Measurements from ENCODE around the gene GDE1.

Gene GDE1

GRCh38 chr16:19481769-19482168 lies 40.1 kb downstream of the GDE1 start:
- Histone ChIP-seq H3K27ac (no peak overlapping the region), H3K4me3 (no peak overlapping the region)
- TF ChIP-seq, protein P1, sequence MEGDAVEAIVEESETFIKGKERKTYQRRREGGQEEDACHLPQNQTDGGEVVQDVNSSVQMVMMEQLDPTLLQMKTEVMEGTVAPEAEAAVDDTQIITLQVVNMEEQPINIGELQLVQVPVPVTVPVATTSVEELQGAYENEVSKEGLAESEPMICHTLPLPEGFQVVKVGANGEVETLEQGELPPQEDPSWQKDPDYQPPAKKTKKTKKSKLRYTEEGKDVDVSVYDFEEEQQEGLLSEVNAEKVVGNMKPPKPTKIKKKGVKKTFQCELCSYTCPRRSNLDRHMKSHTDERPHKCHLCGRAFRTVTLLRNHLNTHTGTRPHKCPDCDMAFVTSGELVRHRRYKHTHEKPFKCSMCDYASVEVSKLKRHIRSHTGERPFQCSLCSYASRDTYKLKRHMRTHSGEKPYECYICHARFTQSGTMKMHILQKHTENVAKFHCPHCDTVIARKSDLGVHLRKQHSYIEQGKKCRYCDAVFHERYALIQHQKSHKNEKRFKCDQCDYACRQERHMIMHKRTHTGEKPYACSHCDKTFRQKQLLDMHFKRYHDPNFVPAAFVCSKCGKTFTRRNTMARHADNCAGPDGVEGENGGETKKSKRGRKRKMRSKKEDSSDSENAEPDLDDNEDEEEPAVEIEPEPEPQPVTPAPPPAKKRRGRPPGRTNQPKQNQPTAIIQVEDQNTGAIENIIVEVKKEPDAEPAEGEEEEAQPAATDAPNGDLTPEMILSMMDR (IDR thresholded peaks at IDR 0.05): no peak
- no peak for DNase-seq (ENCODE audit: low spot score)

GRCh38 chr16:19481296-19481695 lies 40.6 kb downstream of the GDE1 start:
- TF ChIP-seq, protein P1 (IDR thresholded peaks at IDR 0.05): no peak
- no peak overlapping the region for H3K27ac ChIP-seq
- DNase-seq (ENCODE audit: low spot score): no peak
- H3K4me3 ChIP-seq: no peak overlapping the region

- TF ChIP-seq, protein P1 (IDR thresholded peaks at IDR 0.05): no peak
- DNase-seq (ENCODE audit: low spot score): no peak
Observed at GRCh38 chr16:19479302-19479721, 42.6 kb downstream of the GDE1 start.

GRCh38 chr16:19478505-19478904 lies 43.4 kb downstream of the GDE1 start:
- Histone ChIP-seq H3K4me3 (no peak overlapping the region), H3K27ac (no peak overlapping the region)
- DNase-seq (ENCODE audit: low spot score): no peak
- TF ChIP-seq, protein P1 (IDR thresholded peaks at IDR 0.05): no peak

More at GRCh38 chr16:19479302-19479721, 42.6 kb downstream of the GDE1 start:
- no peak overlapping the region for H3K4me3 ChIP-seq
- no peak overlapping the region for H3K27ac ChIP-seq

DNA sequence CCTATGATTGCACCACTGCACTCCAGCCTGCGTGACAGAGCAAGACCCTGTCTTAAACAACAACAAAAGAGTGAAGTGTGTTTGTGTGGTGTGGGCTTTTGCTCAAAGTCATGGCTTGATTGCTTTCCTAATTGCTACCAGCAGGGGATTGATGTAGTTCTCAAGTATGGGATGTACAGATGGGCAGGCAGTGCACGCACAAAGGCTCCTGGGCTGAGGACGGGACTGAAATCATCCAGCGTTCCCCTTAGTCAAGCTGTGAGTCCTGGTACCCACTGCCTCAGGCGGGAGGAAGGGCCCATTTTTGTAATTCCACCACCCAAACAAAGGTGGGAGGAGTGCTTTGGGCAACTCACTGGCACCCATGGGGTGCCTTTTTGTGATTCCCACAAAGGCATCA lies 47.3 kb downstream of the GDE1 start:
- DNase-seq (ENCODE audit: low spot score): no peak
- TF ChIP-seq, protein P1 (IDR thresholded peaks at IDR 0.05): no peak
- Histone ChIP-seq H3K4me3 (no peak overlapping the region), H3K27ac (no peak overlapping the region)

DNA sequence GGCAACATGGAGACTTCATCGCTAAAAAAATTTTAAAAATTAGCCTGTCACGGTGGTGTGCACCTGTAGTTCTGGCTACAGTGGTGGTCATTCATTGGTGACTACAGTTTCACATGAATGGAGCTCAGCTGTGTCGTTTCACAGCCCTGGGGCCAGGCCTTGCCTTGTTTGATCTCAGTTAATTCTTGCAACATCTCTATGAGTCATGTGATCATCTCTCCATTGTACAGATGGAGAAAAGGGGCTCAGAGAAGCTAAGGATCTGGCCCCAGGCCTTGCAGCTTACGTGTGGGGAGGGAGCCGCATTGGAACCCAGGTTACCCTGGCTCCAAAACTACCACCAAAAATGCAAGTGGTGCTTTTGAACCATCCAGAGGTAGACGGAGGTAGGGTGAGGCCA lies 49.4 kb downstream of the GDE1 start:
- TF ChIP-seq, protein P1 (IDR thresholded peaks at IDR 0.05): no peak
- Histone ChIP-seq H3K27ac (no peak overlapping the region), H3K4me3 (no peak overlapping the region)
- DNase-seq (ENCODE audit: low spot score): no peak

DNA sequence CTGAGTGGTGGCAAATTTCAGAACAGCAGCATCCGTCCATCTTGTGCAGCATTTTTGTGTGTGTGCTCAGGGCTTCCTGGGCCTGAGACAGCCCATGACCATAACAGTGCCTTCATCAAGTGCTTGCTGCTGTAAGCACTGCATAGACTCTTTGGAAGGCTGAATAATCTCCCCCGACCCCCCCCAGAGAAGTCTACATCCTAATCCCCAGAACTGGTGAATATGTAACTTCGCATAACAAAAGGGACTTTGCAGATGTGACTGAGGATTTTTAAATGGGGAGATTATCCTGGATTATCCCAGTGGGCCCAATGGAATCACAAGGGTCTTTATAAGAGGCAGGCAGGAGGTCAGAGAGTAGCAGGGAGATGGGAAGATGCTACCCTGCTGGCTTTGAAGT lies 53.6 kb downstream of the GDE1 start:
- DNase-seq (ENCODE audit: low spot score): no peak
- H3K27ac ChIP-seq: no peak overlapping the region
- TF ChIP-seq, protein P1 (IDR thresholded peaks at IDR 0.05): no peak
- H3K4me3 ChIP-seq: no peak overlapping the region

All from coronary artery (tissue), 2 donors.